Epithelial cell of esophagus (primary cell): ENCODE measurements around the gene MBD1.
A peak's percentile ranks its signal among the peaks of the same experiment; 100 is the strongest.

Experiments
- DNase-seq: peaks from one replicate; pipeline ENCODE4 v3.0.0; 2010; ENCODE audit warnings: low read depth
- H3K4me3 ChIP-seq: 2 replicates; pipeline ENCODE4 v1.5.1; 2011; ENCODE audit warnings: mild to moderate bottlenecking, low read length, control low read depth
- CTCF ChIP-seq: IDR thresholded peaks from 2 replicates; pipeline ENCODE4 v1.5.1; 2011; ENCODE audit warnings: low read depth, mild to moderate bottlenecking, low read length, control low read depth, inconsistent platforms; ENCODE audit not compliant: insufficient read depth; ENCODE audit errors: missing control alignments

MBD1 gene

GRCh38 chr18:50306944-50307343 lies 25.6 kb upstream of the MBD1 start:
- no peak overlapping the region for H3K4me3 ChIP-seq
- no peak for DNase-seq
- no peak for TF ChIP-seq CTCF

GRCh38 chr18:50301074-50301473 lies 19.8 kb upstream of the MBD1 start:
- DNase-seq = no peak
- H3K4me3 ChIP-seq = no peak overlapping the region
- TF ChIP-seq CTCF = no peak

GRCh38 chr18:50299626-50300388 lies 18.5 kb upstream of the MBD1 start:
- TF ChIP-seq CTCF = no peak

GRCh38 chr18:50298443-50299284 lies 17.3 kb upstream of the MBD1 start:
- H3K4me3 ChIP-seq = peak overlapping the region; percentile 47

More at GRCh38 chr18:50299626-50300388, 18.5 kb upstream of the MBD1 start:
- DNase-seq = no peak
- no peak overlapping the region for H3K4me3 ChIP-seq

GRCh38 chr18:50297621-50298442 lies 16.5 kb upstream of the MBD1 start:
- TF ChIP-seq CTCF = no peak
- DNase-seq = peak; percentile 65
- peak overlapping the region; percentile 47 for H3K4me3 ChIP-seq

More at GRCh38 chr18:50298443-50299284, 17.3 kb upstream of the MBD1 start:
- no peak for TF ChIP-seq CTCF
- DNase-seq = no peak

- no peak for TF ChIP-seq CTCF
- no peak overlapping the region for H3K4me3 ChIP-seq
- DNase-seq = no peak
Measured at GRCh38 chr18:50293039-50293438, 11.7 kb upstream of the MBD1 start.
